Adrenal gland (tissue), 12 donors: ENCODE results near the gene GRPEL2. TPM values are rescaled to one million over a fixed set of nuclear protein-coding genes. Genes with fewer than 3 reads are reported as not detected.
A peak's percentile ranks its signal among the peaks of the same experiment; 100 is the strongest.

Experiments
- DNase-seq, 7 donors: peaks; one replicate each; pipeline ENCODE4 v3.0.0-alpha.2; 2019 to 2020
- H3K27ac ChIP-seq, 5 donors: fragments of 200-600 bp; sonication (generic) in 4 of 5; 1 replicate in 3 of 5; 2 replicates in 2 of 5; pipeline versions ENCODE4 v1.5.1 to v1.8.0; 2016 to 2020; ENCODE audit warnings: mild to moderate bottlenecking in 1 of 5
- H3K27me3 ChIP-seq: fragments of 200-600 bp; 2 replicates; pipeline ENCODE4 v1.8.0; 2021
- H3K36me3 ChIP-seq, 2 donors: fragments of 200-600 bp; replicated peaks in 1 of 2; 1 replicate in 1 of 2; 2 replicates in 1 of 2; pipeline versions ENCODE4 v1.5.1 to v1.8.0; 2018 to 2022
- H3K4me1 ChIP-seq, 2 donors: fragments of 200-600 bp; replicated peaks in 1 of 2; 1 replicate in 1 of 2; 2 replicates in 1 of 2; pipeline versions ENCODE4 v1.5.1 to v1.8.0; 2018 to 2021
- H3K4me3 ChIP-seq, 4 donors: fragments of 200-600 bp; sonication (generic) in 3 of 4; one replicate each; pipeline ENCODE4 v1.5.1; 2016 to 2018
- H3K9me3 ChIP-seq, 3 donors: fragments of 200-600 bp; sonication (generic) in 1 of 3; replicated peaks in 1 of 3; 1 replicate in 2 of 3; 2 replicates in 1 of 3; pipeline versions ENCODE4 v1.5.1 to v1.8.0; 2016 to 2021
- CTCF ChIP-seq, 6 experiments: fragments of 450-650 bp in 4 of 6; fragments of 200-600 bp in 2 of 6; sonication (generic) in 1 of 6; IDR thresholded peaks; 1 replicate in 5 of 6; 2 replicates in 1 of 6; pipeline versions ENCODE4 v1.5.1 to v1.8.0; 2016 to 2021; ENCODE audit warnings: antibody characterized with exemption in 6 of 6, mild to moderate bottlenecking in 2 of 6, moderate library complexity in 1 of 6
- POLR2A ChIP-seq, 2 donors: fragments of 450-650 bp; IDR thresholded peaks; one replicate each; pipeline ENCODE4 v1.6.1; 2017; ENCODE audit warnings: antibody characterized with exemption in 2 of 2, mild to moderate bottlenecking in 2 of 2, moderate library complexity in 1 of 2
- WGBS, 4 donors: extraction: QIAGEN DNeasy Blood & Tissue Kit in 2 of 4; methylation state at CpG; one replicate each; pipeline versions ENCODE4 v1.1.5 to v1.1.7; 2013 to 2017; 5-methylcytosine and 5-hydroxymethylcytosine counted together
- intact Hi-C, 2 donors: fragments of 100-400 bp; cut with DNase I; formaldehyde crosslinking; loops; one replicate each; pipeline versions ENCODE4 v1.14.1 to v1.15.0; 2022 to 2023
- polyA plus RNA-seq, 3 donors: library from polyadenylated mRNA; stranded (reverse); fragments of 200-250 nt in 2 of 3; fragments of 350-450 nt in 1 of 3; fragmentation: Illumina TruSeq in 1 of 3; extraction: RNeasy Lipid Tissue Mini Kit (QIAGEN cat#74804) in 1 of 3; gene quantifications; one replicate each; pipeline ENCODE4 v1.2.3, GENCODE V29; 2013 to 2014
- total RNA-seq, 9 donors: library from RNA; depleted of rRNA in 4 of 9; stranded (reverse); fragments of >200 nt in 4 of 9; fragments of 120-200 nt in 1 of 9; fragmentation: NEBNext Ultra II Directional in 1 of 9; extraction: Animal tissue kit (Norgen Biotek cat#: 25700) in 1 of 9; gene quantifications; one replicate each; pipeline versions ENCODE4 v1.1.0 to v1.2.4, GENCODE V29; 2013 to 2023
- donor health status: healthy with polysubstance abuse.
- donor health status: Bipolar disorder and iron deficiency.
- donor health status: DM: yes; HTN: yes; CAD: no.
- donor health status: DM: no; HTN: no; CAD: no.
- donor health status: DM: no; HTN: no; CAD: no.
- donor health status: DM: yes; HTN: yes; CAD: no.

The GRPEL2 gene
- total and polyA plus RNA-seq, 12 donors, result 3.9 to 17.4 (median 12.0) TPM

DNA sequence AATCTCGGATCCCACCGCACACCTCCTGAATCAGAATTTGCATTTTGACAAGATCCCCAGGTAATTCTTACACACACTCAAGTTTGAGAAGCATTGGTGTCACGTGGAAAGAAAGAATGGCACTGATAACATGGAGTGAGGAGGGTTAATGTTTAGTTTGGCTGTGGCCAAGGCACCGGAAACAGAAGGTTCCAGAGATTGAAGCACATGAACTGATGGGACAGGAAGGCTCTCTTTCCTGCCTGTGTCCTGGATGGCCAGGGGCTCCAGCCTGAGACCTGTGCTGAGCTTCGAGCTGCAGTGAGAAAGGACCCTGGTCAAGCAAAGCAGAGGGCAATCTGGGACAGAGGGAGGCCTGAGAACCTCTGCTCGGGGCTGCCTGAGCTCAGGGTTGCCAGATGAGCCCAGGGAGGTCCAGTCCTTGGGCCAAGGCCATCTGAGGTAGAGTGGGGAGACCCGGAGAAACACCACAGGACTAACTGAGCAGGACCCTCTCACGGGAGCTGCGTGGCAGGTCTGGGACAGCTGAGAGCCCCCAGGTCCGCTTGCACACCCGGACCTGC is 46.4 kb upstream of the GRPEL2 start:
- no peaks in the 10 kb centered on the region for H3K36me3 ChIP-seq
- H3K9me3 ChIP-seq, result no peaks in the 10 kb centered on the region
- H3K4me3 ChIP-seq, result no peak overlapping the region
- TF ChIP-seq CTCF (IDR thresholded peaks at IDR 0.05), result no peak
- no peak for TF ChIP-seq POLR2A (IDR thresholded peaks at IDR 0.05)
- 46 to 76% (median 57%) methylated on average over 4 to 11 of the region's 11 CpGs for WGBS, 4 donors
- intact Hi-C loops, result no loop called here
- peak overlapping the region in 2 of 5 donors; percentile 19 to 82 for H3K27ac ChIP-seq
- no peaks in the 10 kb centered on the region for H3K27me3 ChIP-seq
- peak in 4 of 7 donors; percentile 32 to 68 (median 46) for DNase-seq
- no peaks in the 10 kb centered on the region for H3K4me1 ChIP-seq

GRCh38 chr5:149299451-149300054 is 45.7 kb upstream of the GRPEL2 start:
- Histone ChIP-seq H3K4me3 (no peak overlapping the region), H3K36me3 (no peaks in the 10 kb centered on the region), H3K4me1 (no peaks in the 10 kb centered on the region), H3K27me3 (no peaks in the 10 kb centered on the region), H3K9me3 (no peaks in the 10 kb centered on the region), H3K27ac (peak overlapping the region in 1 of 5 donors; percentile 82)
- TF ChIP-seq POLR2A (IDR thresholded peaks at IDR 0.05), result no peak
- no peak for TF ChIP-seq CTCF (IDR thresholded peaks at IDR 0.05)
- intact Hi-C loops, result no loop called here
- WGBS, 4 donors, result 60 to 79% (median 64%) methylated on average over 1 to 14 of the region's 14 CpGs
- no peak for DNase-seq

GRCh38 chr5:149300441-149300840 is 44.9 kb upstream of the GRPEL2 start:
- no peak overlapping the region for H3K4me3 ChIP-seq
- no peaks in the 10 kb centered on the region for H3K27me3 ChIP-seq
- H3K4me1 ChIP-seq, result no peaks in the 10 kb centered on the region
- 90 to 98% (median 92%) methylated on average over 6 of the region's 6 CpGs for WGBS, 4 donors
- no peaks in the 10 kb centered on the region for H3K9me3 ChIP-seq
- TF ChIP-seq CTCF (IDR thresholded peaks at IDR 0.05) (no peak), POLR2A (IDR thresholded peaks at IDR 0.05) (no peak)
- no peak overlapping the region for H3K27ac ChIP-seq
- H3K36me3 ChIP-seq, result no peaks in the 10 kb centered on the region
- intact Hi-C loops, result no loop called here
- DNase-seq, result no peak

- WGBS, 4 donors, result 80 to 93% (median 91%) methylated on average over 10 to 13 of the region's 13 CpGs
Observed at GRCh38 chr5:149301049-149301743, 44.1 kb upstream of the GRPEL2 start.

More at GRCh38 chr5:149301049-149301743, 44.1 kb upstream of the GRPEL2 start:
- no peak for DNase-seq
- H3K27ac ChIP-seq, result no peak overlapping the region
- TF ChIP-seq POLR2A (IDR thresholded peaks at IDR 0.05), result no peak
- no peak for TF ChIP-seq CTCF (IDR thresholded peaks at IDR 0.05)
- no peaks in the 10 kb centered on the region for H3K27me3 ChIP-seq
- H3K9me3 ChIP-seq, result no peaks in the 10 kb centered on the region
- H3K4me3 ChIP-seq, result no peak overlapping the region
- no peaks in the 10 kb centered on the region for H3K36me3 ChIP-seq
- intact Hi-C loops, result no loop called here
- no peaks in the 10 kb centered on the region for H3K4me1 ChIP-seq
